T-cell (primary cell): Measurements from ENCODE around the gene PCDHGA6. TPM values are rescaled to one million over a fixed set of nuclear protein-coding genes. Genes with fewer than 3 reads are reported as not detected.
"Not testable (repeated sequence)": the region's sequence is repeated elsewhere in the genome, so short reads cannot be mapped to it uniquely, and the experiment has no call there.

Experiments used
- ATAC-seq, 4 experiments: fragments of 200-7000 bp in 3 of 4; fragments of 150-1000 bp in 1 of 4; cut with Tn5 transposase; replicated peaks in 1 of 4; 1 replicate in 3 of 4; 2 replicates in 1 of 4; pipeline ENCODE4 v1.10.0; 2021; ENCODE audit warnings: moderate library complexity in 3 of 4, mild to moderate bottlenecking in 2 of 4, moderate number of reproducible peaks in 1 of 4
- CTCF ChIA-PET, 2 donors: fragments of 300-600 bp; sonication (Branson Sonifier 250); formaldehyde crosslinking; loops; one replicate each; lab custom pipeline; 2022; ENCODE audit warnings: antibody characterized with exemption in 2 of 2; lab: Charles Lee
- POLR2A ChIA-PET, 2 donors: fragments of 300-600 bp; sonication (Branson Sonifier 250); formaldehyde crosslinking; loops; one replicate each; lab custom pipeline; 2022; ENCODE audit warnings: antibody characterized with exemption in 2 of 2; lab: Charles Lee
- DNase-seq, 35 experiments: peaks; one replicate each; pipeline versions ENCODE4 v3.0.0 to v3.0.0-alpha.2; 2013 to 2023
- H3K27ac ChIP-seq: one replicate; pipeline ENCODE4 v1.5.1; 2013; ENCODE audit warnings: low read length
- H3K27me3 ChIP-seq, 2 experiments: replicated peaks in 1 of 2; 1 replicate in 1 of 2; 2 replicates in 1 of 2; pipeline versions ENCODE4 v1.6.1 to v1.7.0; 2013; ENCODE audit warnings: low read length in 1 of 2, mixed read lengths in 1 of 2; ENCODE audit not compliant: control insufficient read depth in 2 of 2, insufficient read depth in 2 of 2; ENCODE audit errors: extremely low read depth in 1 of 2
- H3K36me3 ChIP-seq, 2 donors: 1 replicate in 1 of 2; 2 replicates in 1 of 2; pipeline versions ENCODE4 v1.6.1 to v1.7.0; 2013; ENCODE audit warnings: low read length in 1 of 2; ENCODE audit not compliant: control insufficient read depth in 2 of 2, insufficient read depth in 1 of 2; ENCODE audit errors: extremely low read depth in 1 of 2
- H3K4me1 ChIP-seq, 2 experiments: 1 replicate in 1 of 2; 2 replicates in 1 of 2; pipeline versions ENCODE4 v1.6.1 to v1.7.0; 2013; ENCODE audit warnings: low read length in 2 of 2, mixed read lengths in 1 of 2; ENCODE audit not compliant: insufficient read depth in 2 of 2, control insufficient read depth in 1 of 2; ENCODE audit errors: extremely low read depth in 1 of 2
- H3K4me3 ChIP-seq, 2 donors: 1 replicate in 1 of 2; 2 replicates in 1 of 2; pipeline versions ENCODE4 v1.5.1 to v1.7.0; 2013; ENCODE audit warnings: mild to moderate bottlenecking in 2 of 2, low read length in 1 of 2, moderate library complexity in 1 of 2; ENCODE audit not compliant: control insufficient read depth in 1 of 2; ENCODE audit errors: extremely low read depth in 1 of 2
- H3K9me3 ChIP-seq: 2 replicates; pipeline ENCODE4 v1.7.0; 2013
- H3K27ac Mint-ChIP-seq, 2 donors: one replicate each; pipeline ENCODE4 v1.8.0; 2020 to 2021; ENCODE audit warnings: mild to moderate bottlenecking in 2 of 2, mixed read lengths in 2 of 2
- H3K27me3 Mint-ChIP-seq, 2 donors: one replicate each; pipeline ENCODE4 v1.8.0; 2021 to 2022; ENCODE audit warnings: mixed read lengths in 2 of 2
- H3K36me3 Mint-ChIP-seq: one replicate; pipeline ENCODE4 v1.8.0; 2021; ENCODE audit warnings: mixed read lengths
- H3K4me1 Mint-ChIP-seq, 3 donors: one replicate each; pipeline ENCODE4 v1.8.0; 2020 to 2022; ENCODE audit warnings: mixed read lengths in 3 of 3, mild to moderate bottlenecking in 1 of 3
- H3K4me3 Mint-ChIP-seq, 3 donors: one replicate each; pipeline ENCODE4 v1.8.0; 2020 to 2022; ENCODE audit warnings: mild to moderate bottlenecking in 3 of 3, mixed read lengths in 3 of 3, moderate library complexity in 3 of 3
- H3K9me3 Mint-ChIP-seq, 3 donors: one replicate each; pipeline ENCODE4 v1.8.0; 2020 to 2022; ENCODE audit warnings: mixed read lengths in 3 of 3
- WGBS: methylation state at CpG from one replicate; pipeline ENCODE4 v1.1.5; 2013; ENCODE audit warnings: missing lambda C conversion rate; ENCODE audit not compliant: insufficient coverage; 5-methylcytosine and 5-hydroxymethylcytosine counted together
- total RNA-seq, 35 experiments: library from RNA in 6 of 35; stranded (reverse) in 6 of 35; fragments of 120-200 nt in 1 of 35; gene quantifications; one replicate each; pipeline versions ENCODE4 v1.2.1 to v1.2.4 and lab custom pipeline; 2013 to 2026

The PCDHGA6 gene
- total RNA-seq, 5 donors from 2014 or later (not counting 1 experiment from before 2014, with no cell fraction given) = 0.19 to 0.64 (median 0.28) TPM

GRCh38 chr5:141409598-141410306 lies 36.1 kb downstream of the PCDHGA6 start:
- H3K4me3 ChIP-seq = peak overlapping the region in 1 of 2 donors; percentile 21
- Mint-ChIP-seq H3K27me3 (peaks cover 64 to 85% of the 10 kb centered on the region in 2 donors), H3K4me3 (no peak overlapping the region), H3K27ac (no peak overlapping the region), H3K9me3 (peaks cover 17 to 29% (median 23%) of the 10 kb centered on the region in 3 donors), H3K4me1 (peaks cover 18 to 22% (median 20%) of the 10 kb centered on the region in 3 donors), H3K36me3 (peaks cover 16% of the 10 kb centered on the region)
- H3K4me1 ChIP-seq = peaks cover 0 to 11% of the 10 kb centered on the region in 2 experiments
- no peaks in the 10 kb centered on the region for H3K36me3 ChIP-seq
- H3K27me3 ChIP-seq = peaks cover 22 to 68% of the 10 kb centered on the region in 2 experiments
- CTCF ChIA-PET = interaction anchor here (0.7 to 1.0 kb wide), 4 partner anchors 89 to 1114 kb away, joined by 3 to 5 read pairs (median 3); partner anchors contain the start of gene TAF7 (in 1 of the 2)
- 46% methylated on average over 63 of the region's 64 CpGs for WGBS
- ATAC-seq (no peak), DNase-seq (no peak)
- POLR2A ChIA-PET = no interaction called here
- peaks cover 4% of the 10 kb centered on the region for H3K9me3 ChIP-seq
- no peak overlapping the region for H3K27ac ChIP-seq

DNA sequence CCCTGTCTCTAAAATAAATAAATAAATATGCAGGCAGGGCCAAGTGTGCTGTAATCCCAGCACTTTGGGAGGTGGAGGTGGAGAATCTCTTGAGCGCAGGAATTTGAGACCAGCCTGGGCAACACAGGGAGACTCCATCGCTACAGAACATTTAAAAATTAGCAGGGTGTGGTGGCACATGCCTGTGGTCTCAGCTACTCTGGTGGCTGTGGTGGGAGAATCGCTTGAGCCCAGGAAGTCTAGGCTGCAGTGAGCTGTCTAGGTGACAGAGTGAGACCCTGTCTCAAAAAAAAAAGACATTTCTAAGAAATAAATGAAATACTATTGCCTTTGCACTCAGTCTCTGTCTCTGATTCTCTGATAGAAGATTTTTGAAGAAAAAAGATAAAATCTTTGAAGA lies 37.9 kb downstream of the PCDHGA6 start:
- Histone ChIP-seq H3K36me3 (no peaks in the 10 kb centered on the region), H3K4me1 (peaks cover 0 to 11% of the 10 kb centered on the region in 2 experiments), H3K4me3 (no peak overlapping the region), H3K9me3 (peaks cover 4% of the 10 kb centered on the region), H3K27ac (no peak overlapping the region), H3K27me3 (peaks cover 20 to 60% of the 10 kb centered on the region in 2 experiments)
- peaks cover 60 to 80% of the 10 kb centered on the region in 2 donors for H3K27me3 Mint-ChIP-seq
- H3K27ac Mint-ChIP-seq = no peak overlapping the region
- POLR2A ChIA-PET = no interaction called here
- H3K4me3 Mint-ChIP-seq = no peak overlapping the region
- H3K36me3 Mint-ChIP-seq = peaks cover 16% of the 10 kb centered on the region
- peaks cover 21 to 28% (median 24%) of the 10 kb centered on the region in 3 donors for H3K4me1 Mint-ChIP-seq
- CTCF ChIA-PET = interaction anchor here in 1 of 2 donors (1.0 kb wide), 1 partner anchor 152 kb away, joined by 4 read pairs; no protein-coding TSS in a partner anchor
- 63% methylated on average over 2 of the region's 3 CpGs for WGBS
- ATAC-seq = no peak
- no peak for DNase-seq
- H3K9me3 Mint-ChIP-seq = peaks cover 17 to 24% (median 19%) of the 10 kb centered on the region in 3 donors

DNA sequence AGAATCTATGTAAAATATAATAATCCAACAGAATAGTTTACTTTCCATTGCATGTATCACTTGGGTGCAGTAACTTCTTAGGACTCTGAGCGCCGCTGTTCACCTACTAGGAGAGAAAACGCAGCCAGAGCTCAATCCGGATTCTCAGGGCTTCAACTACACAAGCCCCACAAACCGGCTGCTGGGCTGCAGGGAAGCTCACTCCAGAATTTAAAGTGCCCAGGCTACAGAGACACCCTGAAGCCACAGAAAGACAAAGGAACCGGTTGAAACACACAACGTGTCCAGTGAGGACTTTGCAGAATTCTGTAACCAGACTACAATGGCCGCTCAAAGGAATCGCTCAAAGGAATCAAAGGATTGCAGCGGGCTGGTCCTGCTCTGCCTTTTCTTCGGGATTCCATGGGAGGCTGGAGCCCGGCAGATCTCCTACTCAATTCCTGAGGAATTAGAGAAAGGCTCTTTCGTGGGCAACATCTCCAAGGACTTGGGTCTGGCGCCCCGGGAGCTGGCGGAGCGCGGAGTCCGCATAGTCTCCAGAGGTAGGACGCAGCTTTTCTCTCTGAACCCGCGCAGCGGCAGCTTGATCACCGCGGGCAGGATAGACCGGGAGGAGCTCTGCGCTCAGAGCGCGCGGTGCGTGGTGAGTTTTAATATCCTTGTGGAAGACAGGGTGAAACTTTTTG lies 39.3 kb downstream of the PCDHGA6 start, which contains the start of gene PCDHGA10:
Gene PCDHGA10 (plus strand): TSS at position 134 of the 686 bp plus-strand sequence. CDS start 189 bp downstream, at position 323.
- POLR2A ChIA-PET = interaction anchor here in 1 of 2 donors (1.3 kb wide), 1 partner anchor 151 kb away, joined by 5 read pairs; no protein-coding TSS in a partner anchor
- peak within 1 kb of the TSS; percentile 34 for H3K27ac Mint-ChIP-seq
- Histone ChIP-seq H3K27me3 (peaks cover 15 to 63% of the 10 kb centered on the region in 2 experiments), H3K9me3 (no peaks in the 10 kb centered on the region), H3K36me3 (no peaks in the 10 kb centered on the region), H3K4me3 (peak within 1 kb of the TSS; percentile 41 to 68), H3K27ac (no peak within 1 kb of the TSS), H3K4me1 (peaks cover 0 to 18% of the 10 kb centered on the region in 2 experiments)
- WGBS = 16% methylated on average over 23 of the region's 31 CpGs
- peak in 32 of 35 experiments; percentile 15 to 69 (median 46) for DNase-seq
- H3K4me1 Mint-ChIP-seq = peaks cover 22 to 35% (median 23%) of the 10 kb centered on the region in 3 donors
- CTCF ChIA-PET = interaction anchor here (0.6 to 2.1 kb wide), 22 partner anchors 9 to 192 kb away, joined by 3 to 29 read pairs (median 5); partner anchors contain the start of genes PCDHGA11 (in 1 of the 2), PCDHGA12 (in 1 of the 2), PCDHGB3 (in 1 of the 2) and PCDHGB5 (in 1 of the 2)
- H3K36me3 Mint-ChIP-seq = peaks cover 18% of the 10 kb centered on the region
- H3K4me3 Mint-ChIP-seq = peak within 1 kb of the TSS; percentile 77 to 85 (median 78)
- ATAC-seq = peak; percentile 78 to 84 (median 82)
- peaks cover 20 to 23% (median 21%) of the 10 kb centered on the region in 3 donors for H3K9me3 Mint-ChIP-seq
- peaks cover 57 to 80% of the 10 kb centered on the region in 2 donors for H3K27me3 Mint-ChIP-seq

GRCh38 chr5:141413540-141414069 lies 39.9 kb downstream of the PCDHGA6 start:
- DNase-seq (no peak), ATAC-seq (peak in 1 of 4 experiments; percentile 21)
- Mint-ChIP-seq H3K27ac (peak overlapping the region in 1 of 2 donors; percentile 34), H3K9me3 (peaks cover 20 to 25% (median 25%) of the 10 kb centered on the region in 3 donors), H3K36me3 (peaks cover 21% of the 10 kb centered on the region), H3K4me1 (peaks cover 20 to 36% (median 23%) of the 10 kb centered on the region in 3 donors), H3K4me3 (peak overlapping the region; percentile 77 to 85 (median 78)), H3K27me3 (peaks cover 60 to 80% of the 10 kb centered on the region in 2 donors)
- WGBS = 25% methylated on average over 21 of the region's 25 CpGs
- Histone ChIP-seq H3K27me3 (peaks cover 21 to 62% of the 10 kb centered on the region in 2 experiments), H3K9me3 (no peaks in the 10 kb centered on the region), H3K27ac (no peak overlapping the region), H3K4me1 (peaks cover 0 to 18% of the 10 kb centered on the region in 2 experiments), H3K4me3 (peak overlapping the region; percentile 41 to 68), H3K36me3 (no peaks in the 10 kb centered on the region)
- ChIA-PET CTCF (interaction anchor here (0.6 to 2.1 kb wide), 18 partner anchors 8 to 824 kb away, joined by 3 to 29 read pairs (median 5); partner anchors contain the start of genes PCDHGA11 (in 1 of the 2), PCDHGA12 (in 1 of the 2) and PCDHGB5 (in 1 of the 2)), POLR2A (interaction anchor here in 1 of 2 donors (1.3 kb wide), 1 partner anchor 150 kb away, joined by 5 read pairs; no protein-coding TSS in a partner anchor)

DNA sequence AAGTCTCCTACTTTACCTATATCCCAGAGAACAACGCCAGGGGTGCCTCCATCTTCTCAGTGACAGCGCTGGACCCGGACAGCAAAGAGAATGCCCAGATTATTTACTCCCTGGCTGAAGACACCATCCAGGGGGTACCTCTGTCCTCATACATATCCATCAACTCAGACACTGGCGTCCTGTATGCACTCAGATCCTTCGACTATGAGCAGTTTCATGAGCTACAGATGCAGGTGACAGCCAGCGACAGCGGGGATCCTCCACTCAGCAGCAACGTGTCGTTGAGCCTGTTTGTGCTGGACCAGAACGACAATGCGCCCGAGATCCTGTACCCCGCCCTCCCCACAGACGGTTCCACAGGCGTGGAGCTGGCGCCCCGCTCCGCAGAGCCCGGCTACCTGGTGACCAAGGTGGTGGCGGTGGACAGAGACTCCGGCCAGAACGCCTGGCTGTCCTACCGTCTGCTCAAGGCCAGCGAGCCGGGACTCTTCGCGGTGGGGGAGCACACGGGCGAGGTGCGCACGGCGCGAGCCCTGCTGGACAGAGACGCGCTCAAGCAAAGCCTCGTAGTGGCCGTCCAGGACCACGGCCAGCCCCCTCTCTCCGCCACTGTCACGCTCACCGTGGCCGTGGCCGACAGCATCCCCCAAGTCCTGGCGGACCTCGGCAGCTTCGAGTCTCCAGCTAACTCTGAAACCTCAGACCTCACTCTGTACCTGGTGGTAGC lies 41.0 kb downstream of the PCDHGA6 start:
- Mint-ChIP-seq H3K9me3 (peaks cover 14 to 23% (median 22%) of the 10 kb centered on the region in 3 donors), H3K27me3 (peaks cover 55 to 77% of the 10 kb centered on the region in 2 donors), H3K36me3 (peaks cover 20% of the 10 kb centered on the region), H3K4me3 (peak overlapping the region in 1 of 3 donors; percentile 78), H3K4me1 (peaks cover 20 to 36% (median 23%) of the 10 kb centered on the region in 3 donors)
- Histone ChIP-seq H3K4me1 (peaks cover 0 to 18% of the 10 kb centered on the region in 2 experiments), H3K27me3 (peaks cover 27 to 64% of the 10 kb centered on the region in 2 experiments)
- POLR2A ChIA-PET, H3K36me3 ChIP-seq, H3K27ac Mint-ChIP-seq, H3K4me3 ChIP-seq, H3K27ac ChIP-seq, ATAC-seq, DNase-seq, H3K9me3 ChIP-seq: not testable (repeated sequence)
- WGBS = 38% methylated on average over 41 of the region's 46 CpGs
- CTCF ChIA-PET = interaction anchor here (0.6 kb wide), 3 partner anchors 93 to 825 kb away, joined by 3 to 4 read pairs (median 3); no protein-coding TSS in a partner anchor
